ENCODE data around the gene ZNF33A. TPM values are rescaled to one million over a fixed set of nuclear protein-coding genes. Genes with fewer than 3 reads are reported as not detected.

The ZNF33A gene
- total RNA-seq, 2 donors from 2014 or later: 45.9 to 50.7 TPM

DNA sequence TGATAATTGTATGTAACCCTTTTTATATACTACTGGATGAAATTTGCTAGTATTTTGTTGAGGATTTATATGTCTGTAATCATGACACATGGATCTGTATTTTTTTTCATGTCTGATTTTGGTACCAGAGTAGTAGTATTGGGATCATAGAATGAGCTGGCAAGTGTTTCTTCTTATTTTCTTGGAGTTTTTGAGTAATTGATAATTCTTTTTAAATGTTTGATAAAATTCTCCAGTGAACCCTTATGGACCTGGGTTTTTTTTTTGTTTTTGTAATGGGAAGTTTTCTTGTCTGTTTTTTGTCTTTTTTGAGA lies 28.4 kb downstream of the ZNF33A start:
- no peaks in the 10 kb centered on the region for H3K27me3 Mint-ChIP-seq (ENCODE audit: insufficient read depth)
- Histone ChIP-seq H3K27me3 (ENCODE audit: control insufficient read depth, insufficient read depth, low read length, poor library complexity, severe bottlenecking) (no peaks in the 10 kb centered on the region), H3K36me3 (ENCODE audit: control insufficient read depth, insufficient read depth, low read length) (peaks cover 57% of the 10 kb centered on the region), H3K4me1 (ENCODE audit: control insufficient read depth, insufficient read depth, low read length) (no peaks in the 10 kb centered on the region), H3K9ac (ENCODE audit: extremely low read depth, low read length, poor library complexity, severe bottlenecking) (no peak overlapping the region), H3K9me3 (ENCODE audit: control insufficient read depth, low read length) (peaks cover 4% of the 10 kb centered on the region), H3K4me3 (ENCODE audit: low read length) (no peak overlapping the region), H3K27ac (ENCODE audit: low read depth, low read length) (no peak overlapping the region)
- H3K36me3 Mint-ChIP-seq (ENCODE audit: low read depth): peaks cover 85% of the 10 kb centered on the region
- TF ChIP-seq, protein P1, sequence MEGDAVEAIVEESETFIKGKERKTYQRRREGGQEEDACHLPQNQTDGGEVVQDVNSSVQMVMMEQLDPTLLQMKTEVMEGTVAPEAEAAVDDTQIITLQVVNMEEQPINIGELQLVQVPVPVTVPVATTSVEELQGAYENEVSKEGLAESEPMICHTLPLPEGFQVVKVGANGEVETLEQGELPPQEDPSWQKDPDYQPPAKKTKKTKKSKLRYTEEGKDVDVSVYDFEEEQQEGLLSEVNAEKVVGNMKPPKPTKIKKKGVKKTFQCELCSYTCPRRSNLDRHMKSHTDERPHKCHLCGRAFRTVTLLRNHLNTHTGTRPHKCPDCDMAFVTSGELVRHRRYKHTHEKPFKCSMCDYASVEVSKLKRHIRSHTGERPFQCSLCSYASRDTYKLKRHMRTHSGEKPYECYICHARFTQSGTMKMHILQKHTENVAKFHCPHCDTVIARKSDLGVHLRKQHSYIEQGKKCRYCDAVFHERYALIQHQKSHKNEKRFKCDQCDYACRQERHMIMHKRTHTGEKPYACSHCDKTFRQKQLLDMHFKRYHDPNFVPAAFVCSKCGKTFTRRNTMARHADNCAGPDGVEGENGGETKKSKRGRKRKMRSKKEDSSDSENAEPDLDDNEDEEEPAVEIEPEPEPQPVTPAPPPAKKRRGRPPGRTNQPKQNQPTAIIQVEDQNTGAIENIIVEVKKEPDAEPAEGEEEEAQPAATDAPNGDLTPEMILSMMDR (conservative IDR thresholded peaks at IDR 0.05): no peak
- no peak overlapping the region for H3K4me3 Mint-ChIP-seq
- H3K27ac Mint-ChIP-seq: no peak overlapping the region
- H3K9me3 Mint-ChIP-seq: peaks cover 14% of the 10 kb centered on the region
- H3K4me1 Mint-ChIP-seq: no peaks in the 10 kb centered on the region
- DNase-seq: no peak

DNA sequence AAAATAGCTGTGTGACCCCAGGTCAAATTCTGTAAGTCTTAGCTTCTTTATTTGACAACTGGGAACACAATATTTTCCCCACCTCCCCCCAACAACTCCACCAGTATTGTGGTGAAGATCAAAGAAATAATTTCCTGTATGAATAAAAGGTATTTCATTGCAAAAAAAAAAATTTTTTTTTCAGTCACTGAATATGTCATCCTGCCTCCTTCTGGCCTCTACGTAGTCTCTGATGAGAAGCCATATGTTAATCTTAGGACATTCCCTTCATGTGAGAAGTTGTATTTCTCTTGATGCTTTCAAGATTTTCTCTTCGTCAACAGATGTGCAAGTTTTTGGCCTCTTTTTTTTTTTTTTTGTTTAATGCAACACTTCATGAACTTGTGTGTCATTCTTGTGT lies 33.0 kb downstream of the ZNF33A start:
- peaks cover 54% of the 10 kb centered on the region for H3K36me3 ChIP-seq (ENCODE audit: control insufficient read depth, insufficient read depth, low read length)
- no peaks in the 10 kb centered on the region for H3K4me1 ChIP-seq (ENCODE audit: control insufficient read depth, insufficient read depth, low read length)
- Mint-ChIP-seq H3K36me3 (ENCODE audit: low read depth) (peaks cover 87% of the 10 kb centered on the region), H3K4me1 (no peaks in the 10 kb centered on the region), H3K27ac (no peak overlapping the region), H3K27me3 (ENCODE audit: insufficient read depth) (no peaks in the 10 kb centered on the region), H3K4me3 (no peak overlapping the region), H3K9me3 (peaks cover 55% of the 10 kb centered on the region)
- peaks cover 42% of the 10 kb centered on the region for H3K9me3 ChIP-seq (ENCODE audit: control insufficient read depth, low read length)
- no peak overlapping the region for H3K4me3 ChIP-seq (ENCODE audit: low read length)
- TF ChIP-seq, protein P1 (conservative IDR thresholded peaks at IDR 0.05): no peak
- no peaks in the 10 kb centered on the region for H3K27me3 ChIP-seq (ENCODE audit: control insufficient read depth, insufficient read depth, low read length, poor library complexity, severe bottlenecking)
- no peak overlapping the region for H3K9ac ChIP-seq (ENCODE audit: extremely low read depth, low read length, poor library complexity, severe bottlenecking)
- DNase-seq: no peak
- WGBS, 2 experiments (ENCODE audit: insufficient coverage in 1 of 2, insufficient read length in 1 of 2): 93 to 100% methylated on average over 2 of the region's 2 CpGs
- H3K27ac ChIP-seq (ENCODE audit: low read depth, low read length): no peak overlapping the region

DNA sequence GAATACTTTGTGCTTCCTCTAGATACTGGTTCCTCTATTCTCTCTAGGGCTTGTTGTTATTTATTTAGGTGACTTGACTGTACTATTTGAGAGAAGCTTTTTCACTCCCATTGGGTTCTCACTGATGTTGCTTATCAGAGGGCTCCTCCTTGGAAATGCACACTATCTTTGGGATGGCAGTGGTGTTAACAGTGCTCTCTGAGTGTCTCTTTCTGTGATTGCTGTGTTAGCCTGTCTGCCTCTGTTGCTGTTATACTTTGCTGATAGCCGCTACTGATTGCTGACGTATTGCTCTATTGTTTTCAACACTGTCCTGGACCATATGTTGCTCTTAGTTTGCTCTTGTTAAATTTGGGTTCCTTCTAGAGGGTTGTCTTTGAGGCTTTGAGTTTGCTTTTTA lies 34.7 kb downstream of the ZNF33A start:
- Mint-ChIP-seq H3K27ac (no peak overlapping the region), H3K4me1 (no peaks in the 10 kb centered on the region), H3K27me3 (ENCODE audit: insufficient read depth) (no peaks in the 10 kb centered on the region), H3K9me3 (peaks cover 68% of the 10 kb centered on the region), H3K36me3 (ENCODE audit: low read depth) (peaks cover 88% of the 10 kb centered on the region), H3K4me3 (no peak overlapping the region)
- TF ChIP-seq, protein P1 (conservative IDR thresholded peaks at IDR 0.05): no peak
- Histone ChIP-seq H3K4me3 (ENCODE audit: low read length) (no peak overlapping the region), H3K27me3 (ENCODE audit: control insufficient read depth, insufficient read depth, low read length, poor library complexity, severe bottlenecking) (no peaks in the 10 kb centered on the region), H3K9ac (ENCODE audit: extremely low read depth, low read length, poor library complexity, severe bottlenecking) (no peak overlapping the region), H3K9me3 (ENCODE audit: control insufficient read depth, low read length) (peaks cover 50% of the 10 kb centered on the region), H3K27ac (ENCODE audit: low read depth, low read length) (no peak overlapping the region), H3K4me1 (ENCODE audit: control insufficient read depth, insufficient read depth, low read length) (no peaks in the 10 kb centered on the region), H3K36me3 (ENCODE audit: control insufficient read depth, insufficient read depth, low read length) (peaks cover 65% of the 10 kb centered on the region)
- WGBS, 2 experiments (ENCODE audit: insufficient coverage in 1 of 2, insufficient read length in 1 of 2): 46% methylated on average over 2 of the region's 2 CpGs; no CpG with 5 or more reads in 1 of the 2 experiments
- DNase-seq: no peak
